Endodermal cell (in vitro differentiated cells): ENCODE results near the gene PPP1R18. TPM values are rescaled to one million over a fixed set of nuclear protein-coding genes. Genes with fewer than 3 reads are reported as not detected.

Experiments used
- DNase-seq: peaks from one replicate; pipeline ENCODE4 v3.0.0-alpha.2; 2017
- H3K27ac ChIP-seq: 2 replicates; pipeline ENCODE4 v1.5.1; 2013; ENCODE audit warnings: mild to moderate bottlenecking, low read depth, low read length, moderate library complexity
- H3K27me3 ChIP-seq: 2 replicates; pipeline ENCODE4 v1.6.1; 2013; ENCODE audit warnings: mild to moderate bottlenecking, low read length, moderate library complexity; ENCODE audit not compliant: insufficient read depth, control insufficient read depth, poor library complexity, severe bottlenecking
- H3K36me3 ChIP-seq: 2 replicates; pipeline ENCODE4 v1.7.0; 2013; ENCODE audit warnings: mild to moderate bottlenecking, low read length, moderate library complexity; ENCODE audit not compliant: control insufficient read depth, insufficient read depth
- H3K4me1 ChIP-seq: one replicate; pipeline ENCODE4 v1.7.0; 2013; ENCODE audit warnings: low read length; ENCODE audit not compliant: control insufficient read depth, insufficient read depth
- H3K4me3 ChIP-seq: 2 replicates; pipeline ENCODE4 v1.5.1; 2013; ENCODE audit warnings: mild to moderate bottlenecking, low read length, moderate library complexity
- H3K9ac ChIP-seq: 2 replicates; pipeline ENCODE4 v1.6.1; 2013; ENCODE audit warnings: mild to moderate bottlenecking, low read length, moderate library complexity; ENCODE audit not compliant: poor library complexity, severe bottlenecking; ENCODE audit errors: extremely low read depth
- H3K9me3 ChIP-seq: 2 replicates; pipeline ENCODE4 v1.6.1; 2013; ENCODE audit warnings: mild to moderate bottlenecking, low read length, moderate library complexity; ENCODE audit not compliant: control insufficient read depth
- H3K27ac Mint-ChIP-seq: 2 replicates; pipeline ENCODE4 v1.8.0; 2020; ENCODE audit warnings: mixed read lengths
- H3K27me3 Mint-ChIP-seq: 2 replicates; pipeline ENCODE4 v1.8.0; 2021; ENCODE audit warnings: mild to moderate bottlenecking, mixed read lengths; ENCODE audit not compliant: insufficient read depth
- H3K36me3 Mint-ChIP-seq: 2 replicates; pipeline ENCODE4 v1.8.0; 2020; ENCODE audit warnings: low read depth, mixed read lengths
- H3K4me1 Mint-ChIP-seq: 2 replicates; pipeline ENCODE4 v1.8.0; 2020; ENCODE audit warnings: mixed read lengths
- H3K4me3 Mint-ChIP-seq: 2 replicates; pipeline ENCODE4 v1.8.0; 2020; ENCODE audit warnings: mild to moderate bottlenecking, moderate library complexity, mixed read lengths
- H3K9me3 Mint-ChIP-seq: 2 replicates; pipeline ENCODE4 v1.8.0; 2020; ENCODE audit warnings: mild to moderate bottlenecking, mixed read lengths
- CTCF ChIP-seq: fragments of 200-600 bp; sonication (generic); conservative IDR thresholded peaks from 2 replicates; pipeline ENCODE4 v1.5.0; 2021; ENCODE audit warnings: antibody characterized with exemption, mild to moderate bottlenecking
- WGBS, 2 experiments: methylation state at CpG; one replicate each; pipeline versions ENCODE4 v1.1.5 to v1.1.7; 2013; ENCODE audit warnings: missing lambda C conversion rate in 2 of 2, mixed read lengths in 1 of 2; ENCODE audit not compliant: insufficient coverage in 1 of 2, insufficient read length in 1 of 2; 5-methylcytosine and 5-hydroxymethylcytosine counted together
- total RNA-seq, 2 donors: library from RNA; stranded (reverse); fragmentation: NEBNext Ultra II Directional in 1 of 2; extraction: Animal tissue kit (Norgen Biotek cat#: 25700) in 1 of 2; gene quantifications; 2 replicates in 1 of 2; 3 replicates in 1 of 2; pipeline ENCODE4 v1.2.1, GENCODE V29; 2021

PPP1R18 gene
- total RNA-seq, 2 donors from 2014 or later: 27.6 to 31.4 TPM

- H3K4me3 Mint-ChIP-seq: no peak overlapping the region
- no peaks in the 10 kb centered on the region for H3K27me3 Mint-ChIP-seq
- no peak for TF ChIP-seq CTCF
- Histone ChIP-seq H3K4me3 (no peak overlapping the region), H3K27me3 (no peaks in the 10 kb centered on the region), H3K9ac (peak overlapping the region; percentile 9), H3K36me3 (peaks cover 63% of the 10 kb centered on the region), H3K27ac (no peak overlapping the region), H3K4me1 (peaks cover 4% of the 10 kb centered on the region), H3K9me3 (no peaks in the 10 kb centered on the region)
- peaks cover 14% of the 10 kb centered on the region for H3K4me1 Mint-ChIP-seq
- no peaks in the 10 kb centered on the region for H3K9me3 Mint-ChIP-seq
- WGBS, 2 experiments: 76 to 94% methylated on average over 5 to 6 of the region's 6 CpGs
- DNase-seq: peak; percentile 68
- peaks cover 75% of the 10 kb centered on the region for H3K36me3 Mint-ChIP-seq
- peak overlapping the region; percentile 67 for H3K27ac Mint-ChIP-seq
Measured at GRCh38 chr6:30707281-30707850, 20.9 kb upstream of the PPP1R18 start.

GRCh38 chr6:30705620-30706019, 19.2 kb upstream of the PPP1R18 start:
- Histone ChIP-seq H3K4me1 (peaks cover 4% of the 10 kb centered on the region), H3K9me3 (no peaks in the 10 kb centered on the region), H3K4me3 (no peak overlapping the region), H3K27me3 (no peaks in the 10 kb centered on the region), H3K36me3 (peaks cover 57% of the 10 kb centered on the region), H3K9ac (no peak overlapping the region), H3K27ac (no peak overlapping the region)
- TF ChIP-seq CTCF: no peak
- no peak for DNase-seq
- H3K36me3 Mint-ChIP-seq: peaks cover 65% of the 10 kb centered on the region
- H3K4me1 Mint-ChIP-seq: peaks cover 14% of the 10 kb centered on the region
- 92 to 93% methylated on average over 3 to 4 of the region's 4 CpGs for WGBS, 2 experiments
- no peak overlapping the region for H3K4me3 Mint-ChIP-seq
- H3K27me3 Mint-ChIP-seq: no peaks in the 10 kb centered on the region
- H3K9me3 Mint-ChIP-seq: no peaks in the 10 kb centered on the region
- H3K27ac Mint-ChIP-seq: no peak overlapping the region

- Mint-ChIP-seq H3K36me3 (peaks cover 66% of the 10 kb centered on the region), H3K9me3 (no peaks in the 10 kb centered on the region), H3K4me3 (no peak overlapping the region), H3K27me3 (no peaks in the 10 kb centered on the region), H3K4me1 (peaks cover 14% of the 10 kb centered on the region), H3K27ac (no peak overlapping the region)
- TF ChIP-seq CTCF: no peak
- Histone ChIP-seq H3K4me1 (peaks cover 4% of the 10 kb centered on the region), H3K9me3 (no peaks in the 10 kb centered on the region), H3K4me3 (no peak overlapping the region), H3K27ac (no peak overlapping the region), H3K36me3 (peaks cover 55% of the 10 kb centered on the region), H3K9ac (no peak overlapping the region), H3K27me3 (no peaks in the 10 kb centered on the region)
- 93 to 100% methylated on average over 4 of the region's 4 CpGs for WGBS, 2 experiments
- no peak for DNase-seq
Measured at GRCh38 chr6:30703821-30704220, 17.4 kb upstream of the PPP1R18 start.
